ENCODE results near the gene GAK.

DNA sequence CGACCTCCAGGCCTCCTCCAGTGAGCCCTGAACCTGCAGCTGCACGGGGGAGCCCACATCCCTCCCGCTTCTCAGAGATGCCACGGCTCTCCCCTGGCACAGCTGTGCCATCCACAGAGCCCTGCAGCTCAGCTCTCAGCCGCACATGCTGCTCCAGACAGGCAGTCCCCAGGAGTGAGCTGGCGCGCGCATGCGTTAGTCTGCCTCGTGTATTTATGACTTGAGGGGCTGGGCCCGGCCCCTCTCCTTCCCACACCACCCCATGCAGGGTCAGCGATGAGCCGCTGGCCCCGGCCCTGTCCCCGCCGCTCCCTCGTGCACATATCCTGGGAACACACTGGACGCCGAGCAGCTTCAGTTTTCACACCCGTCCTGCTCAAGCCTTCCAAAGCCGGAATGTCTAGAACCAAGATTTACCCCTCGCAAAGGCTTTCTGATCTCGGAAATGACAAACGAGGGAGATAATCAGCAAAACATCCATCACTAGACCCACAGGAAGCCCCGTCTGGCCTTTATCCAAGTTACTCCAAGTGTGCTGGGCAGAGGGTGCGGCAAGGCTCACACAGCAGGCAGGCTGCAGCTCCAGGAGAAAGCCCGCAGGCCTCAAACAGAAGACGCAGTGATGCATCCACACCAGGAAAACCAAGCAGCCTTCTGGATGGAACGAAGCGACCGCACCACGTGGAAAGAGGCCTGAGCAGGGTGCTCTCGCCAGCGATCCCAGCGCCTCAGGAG is 24.3 kb downstream of the GAK start:
- TF ChIP-seq, protein P1, sequence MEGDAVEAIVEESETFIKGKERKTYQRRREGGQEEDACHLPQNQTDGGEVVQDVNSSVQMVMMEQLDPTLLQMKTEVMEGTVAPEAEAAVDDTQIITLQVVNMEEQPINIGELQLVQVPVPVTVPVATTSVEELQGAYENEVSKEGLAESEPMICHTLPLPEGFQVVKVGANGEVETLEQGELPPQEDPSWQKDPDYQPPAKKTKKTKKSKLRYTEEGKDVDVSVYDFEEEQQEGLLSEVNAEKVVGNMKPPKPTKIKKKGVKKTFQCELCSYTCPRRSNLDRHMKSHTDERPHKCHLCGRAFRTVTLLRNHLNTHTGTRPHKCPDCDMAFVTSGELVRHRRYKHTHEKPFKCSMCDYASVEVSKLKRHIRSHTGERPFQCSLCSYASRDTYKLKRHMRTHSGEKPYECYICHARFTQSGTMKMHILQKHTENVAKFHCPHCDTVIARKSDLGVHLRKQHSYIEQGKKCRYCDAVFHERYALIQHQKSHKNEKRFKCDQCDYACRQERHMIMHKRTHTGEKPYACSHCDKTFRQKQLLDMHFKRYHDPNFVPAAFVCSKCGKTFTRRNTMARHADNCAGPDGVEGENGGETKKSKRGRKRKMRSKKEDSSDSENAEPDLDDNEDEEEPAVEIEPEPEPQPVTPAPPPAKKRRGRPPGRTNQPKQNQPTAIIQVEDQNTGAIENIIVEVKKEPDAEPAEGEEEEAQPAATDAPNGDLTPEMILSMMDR (IDR thresholded peaks at IDR 0.05): no peak
- TF ChIP-seq POLR2A (IDR thresholded peaks at IDR 0.05): no peak
